T-helper 1 cell (primary cell): ENCODE results near the gene C11orf52.
"Not testable (repeated sequence)": the region's sequence is repeated elsewhere in the genome, so short reads cannot be mapped to it uniquely, and the experiment has no call there.

Experiments
- DNase-seq, 5 donors: peaks; one replicate each; pipeline ENCODE4 v3.0.0-alpha.2; 2012 to 2020

The C11orf52 gene

GRCh38 chr11:111913031-111913861 is 5.5 kb upstream of the C11orf52 start:
- no peak for DNase-seq

GRCh38 chr11:111913997-111914396 is 4.7 kb upstream of the C11orf52 start:
- no peak for DNase-seq

- DNase-seq = no peak
Observed at GRCh38 chr11:111916768-111917167, 1.9 kb upstream of the C11orf52 start.

- no peak for DNase-seq
Observed at GRCh38 chr11:111917312-111917711, 1.4 kb upstream of the C11orf52 start.

- DNase-seq = no peak
Observed at GRCh38 chr11:111917788-111918187, 925 bp upstream of the C11orf52 start.

DNA sequence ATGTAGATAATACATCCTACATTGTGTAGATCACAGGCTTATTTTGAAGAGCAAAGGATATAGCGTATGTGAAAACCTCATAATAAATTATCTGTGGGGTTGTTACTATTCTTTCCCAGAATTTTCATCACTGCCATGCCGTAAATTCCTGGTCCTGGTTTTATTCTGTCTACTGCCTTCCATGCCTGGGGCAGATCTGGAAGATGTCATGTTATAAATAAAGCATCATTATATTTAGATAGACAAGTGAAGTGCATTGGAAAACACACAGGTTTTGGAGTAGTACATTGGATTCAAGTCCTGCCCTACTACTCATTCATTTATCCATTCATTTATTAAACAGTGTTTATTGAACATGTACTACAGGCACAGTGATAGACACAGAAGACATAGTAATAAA is 2.2 kb downstream of the C11orf52 start:
- DNase-seq = no peak

DNA sequence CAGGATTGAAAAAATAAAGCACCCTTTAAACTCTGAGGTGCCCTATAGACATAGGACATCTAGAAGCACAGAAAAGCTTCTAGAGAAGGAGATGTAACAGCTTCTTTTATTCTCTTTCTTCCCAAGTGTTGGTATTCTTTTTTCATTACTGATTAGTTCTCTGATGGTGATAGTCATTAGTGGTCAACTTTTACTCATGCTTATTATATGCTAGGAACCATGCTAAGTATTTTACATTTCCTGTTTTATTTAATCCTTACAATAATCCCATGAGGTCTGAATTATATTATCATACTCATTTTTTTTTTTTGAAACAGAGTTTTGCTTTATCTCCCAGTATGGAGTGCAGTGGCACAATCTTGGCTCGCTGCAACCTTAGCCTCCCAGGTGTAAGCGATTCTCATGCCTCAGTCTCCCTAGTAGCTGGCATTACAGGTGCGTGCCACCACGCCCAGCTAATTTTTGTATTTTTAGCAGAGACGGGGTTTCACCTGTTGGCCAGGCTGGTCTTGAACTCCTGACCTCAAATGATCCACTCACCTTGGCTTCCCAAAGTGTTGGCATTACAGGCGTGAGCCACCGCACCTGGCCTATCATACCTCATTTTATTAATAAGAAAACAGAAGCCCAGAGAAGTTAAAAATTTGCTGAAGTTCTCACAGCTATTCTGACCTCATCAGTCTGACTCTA is 3.0 kb downstream of the C11orf52 start:
- no peak for DNase-seq

DNA sequence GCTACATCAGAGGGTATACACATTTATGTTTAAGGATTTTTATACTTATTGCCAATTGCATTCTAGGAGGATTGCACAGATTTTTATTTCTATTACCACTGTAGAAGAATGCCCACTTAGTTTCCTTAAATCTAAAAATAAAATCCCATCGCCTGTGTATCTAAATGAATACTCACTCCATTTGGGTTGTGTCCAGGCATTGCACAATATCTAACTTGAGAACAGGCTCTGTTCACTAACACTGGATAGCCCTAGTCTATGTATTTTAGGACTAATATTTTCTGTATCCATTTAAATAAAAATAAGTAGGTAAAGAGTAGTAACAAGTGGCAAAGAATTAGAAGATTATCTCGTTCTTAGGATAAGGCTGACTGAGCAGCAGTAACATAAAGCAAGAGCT is 4.1 kb downstream of the C11orf52 start:
- DNase-seq = no peak

- DNase-seq = no peak
Observed at GRCh38 chr11:111923351-111923788, 4.7 kb downstream of the C11orf52 start.

DNA sequence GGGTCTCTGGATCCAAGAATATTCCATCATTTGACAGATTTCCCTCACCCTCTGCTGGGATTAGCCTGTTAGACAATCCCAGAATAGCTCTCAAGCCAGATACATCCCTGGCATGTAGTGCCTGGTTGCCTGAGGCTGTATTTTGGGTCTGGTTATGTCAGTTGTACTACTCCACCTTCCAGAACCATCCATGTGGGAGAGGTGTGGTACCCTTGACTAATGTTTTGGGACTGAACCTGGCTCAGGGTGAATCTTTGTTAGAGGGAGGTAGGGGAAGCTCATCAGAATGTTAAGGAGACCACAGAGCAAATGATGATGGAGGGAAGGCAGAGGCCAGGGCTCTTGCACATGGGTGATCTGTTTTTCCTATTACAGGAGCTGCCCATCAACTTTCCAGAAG is 5.2 kb downstream of the C11orf52 start:
- DNase-seq = no peak

- no peak for DNase-seq
Observed at GRCh38 chr11:111925953-111926352, 7.2 kb downstream of the C11orf52 start.

- DNase-seq = peak; percentile 86 to 96 (median 88)
Observed at GRCh38 chr11:111926505-111927391, 8.0 kb downstream of the C11orf52 start.

GRCh38 chr11:111930472-111930871 is 11.8 kb downstream of the C11orf52 start:
- no peak for DNase-seq

DNA sequence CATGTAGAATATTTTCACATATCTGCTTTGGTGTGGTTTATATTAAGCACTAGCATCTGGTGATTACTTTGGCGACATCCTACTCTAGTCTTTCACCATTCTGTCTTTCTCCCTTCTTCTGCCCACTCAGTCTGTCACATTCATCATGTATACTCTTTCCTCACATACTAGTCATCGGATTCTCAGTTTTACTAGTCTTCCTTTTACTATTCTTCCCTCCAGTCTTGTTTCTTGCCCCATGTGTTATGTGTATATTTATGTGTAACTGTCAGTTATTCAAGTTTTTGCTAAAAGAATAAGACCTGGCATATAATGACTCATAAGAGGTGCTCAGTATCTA is 13.9 kb downstream of the C11orf52 start:
- peak in 1 of 5 donors; percentile 46 for DNase-seq

- not testable (repeated sequence) for DNase-seq
Observed at GRCh38 chr11:111933176-111933575, 14.5 kb downstream of the C11orf52 start.

DNA sequence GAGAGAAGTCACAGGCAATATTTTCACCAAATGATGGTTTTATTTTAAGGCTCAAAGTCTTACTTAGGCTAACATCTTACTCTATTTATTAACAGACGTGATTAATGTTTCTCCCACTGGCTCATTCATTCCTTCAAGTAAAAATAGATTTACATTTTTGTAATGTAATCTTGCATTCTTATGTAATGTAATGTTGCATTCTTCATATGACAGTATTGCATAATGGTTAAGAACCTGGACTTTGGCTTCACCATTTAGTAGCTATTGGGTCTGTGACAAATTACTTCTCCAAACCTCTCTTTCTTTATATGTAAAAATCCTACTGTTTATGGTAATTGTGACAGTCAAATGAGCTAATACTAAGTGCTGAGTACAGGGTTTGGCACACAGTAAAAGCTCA is 15.2 kb downstream of the C11orf52 start:
- DNase-seq = no peak

DNA sequence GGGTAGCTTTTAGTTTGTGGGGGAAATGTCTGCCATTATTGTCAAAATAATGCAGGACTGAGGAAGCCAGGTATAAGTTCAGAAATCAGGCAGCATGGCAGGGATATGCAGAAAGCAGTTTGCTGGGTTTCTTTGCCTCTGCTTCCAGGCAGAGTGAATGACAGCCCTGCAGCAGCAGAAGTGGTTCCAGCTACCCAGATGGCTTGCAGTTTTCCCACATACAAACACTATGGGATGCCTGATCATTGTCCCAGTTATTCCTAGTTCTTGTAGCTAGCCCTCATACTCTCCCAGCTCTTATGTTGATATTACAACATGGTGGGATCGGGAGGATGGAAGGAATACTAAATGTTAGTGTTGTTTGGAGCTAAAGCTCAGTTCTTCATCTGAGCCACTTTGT is 15.6 kb downstream of the C11orf52 start:
- no peak for DNase-seq

GRCh38 chr11:111935317-111936039 is 16.8 kb downstream of the C11orf52 start:
- peak in 1 of 5 donors; percentile 21 for DNase-seq

DNA sequence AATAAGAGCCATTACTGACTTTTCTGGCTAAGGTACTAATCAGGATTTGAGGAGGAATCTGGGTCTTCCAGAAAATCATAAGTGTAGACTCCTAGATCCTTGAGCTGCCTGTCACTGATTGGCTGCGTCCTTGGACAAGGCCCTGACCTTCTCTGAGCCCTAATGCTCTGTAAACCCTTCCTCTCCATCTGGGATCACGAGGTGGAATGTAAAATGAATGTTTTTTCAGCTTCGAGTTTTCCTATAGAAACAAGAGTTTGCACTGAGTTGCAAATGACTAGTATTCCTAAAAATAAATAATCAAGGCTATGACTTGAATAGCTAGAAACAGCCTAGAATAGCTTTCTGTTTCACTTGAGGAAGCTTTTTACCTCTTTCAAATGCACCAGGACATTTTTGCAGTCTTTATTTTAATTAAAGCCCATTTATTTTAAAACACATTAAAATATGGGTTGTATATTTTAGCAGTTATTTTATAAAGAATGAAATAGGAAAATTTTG is 17.4 kb downstream of the C11orf52 start:
- DNase-seq = no peak

- no peak for DNase-seq
Observed at GRCh38 chr11:111937461-111937769, 18.7 kb downstream of the C11orf52 start.

DNA sequence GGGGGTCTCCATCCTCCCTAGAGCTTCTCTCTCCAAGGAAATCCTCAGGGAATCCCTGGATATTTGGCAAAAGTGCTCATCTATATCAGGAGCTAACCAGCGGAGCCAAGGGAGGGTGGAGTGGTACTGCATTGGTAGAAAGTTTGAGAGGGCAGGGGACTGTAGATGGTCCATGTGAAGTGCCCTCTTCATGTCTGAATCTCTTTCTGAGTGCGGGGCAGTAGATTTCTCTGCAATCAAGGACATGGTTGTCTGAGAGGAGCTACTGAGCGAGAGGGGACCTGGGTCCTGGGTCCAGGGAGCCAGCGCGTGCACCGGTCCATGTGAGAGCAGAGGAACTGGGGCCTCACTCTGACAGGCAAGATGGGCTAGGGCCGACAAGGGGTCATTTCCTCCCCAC is 19.1 kb downstream of the C11orf52 start:
- DNase-seq = no peak

DNA sequence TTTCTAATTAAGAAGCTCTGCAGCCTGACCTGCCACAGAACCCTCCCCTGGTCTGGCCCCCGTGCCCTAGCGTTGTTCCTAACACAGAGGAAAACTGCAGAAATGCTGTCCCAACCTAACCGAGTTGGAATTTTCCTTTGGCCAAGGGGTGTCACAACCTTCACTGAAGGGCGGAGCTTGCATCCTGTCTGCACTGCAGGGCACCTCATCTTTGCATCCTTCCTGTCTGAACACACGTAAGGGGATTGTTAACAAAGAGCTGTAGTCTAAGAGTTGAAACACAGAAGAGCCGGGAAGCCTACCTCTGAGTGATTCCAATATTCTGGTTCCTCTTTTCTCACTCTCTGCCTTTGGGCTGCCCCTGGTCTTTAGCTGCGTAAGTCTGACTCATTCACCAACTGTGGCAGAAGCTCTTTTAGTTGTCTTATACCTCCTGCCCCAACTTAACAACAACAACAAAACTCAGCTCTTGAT is 20.0 kb downstream of the C11orf52 start:
- DNase-seq = peak in 1 of 5 donors; percentile 55
